MM.1S (cell line): ENCODE data around the gene PGA4.

Experiments used
- CTCF ChIP-seq: fragments of 300-600 bp; sonication (generic); IDR thresholded peaks from 2 replicates; pipeline ENCODE4 v1.5.1; 2016; ENCODE audit warnings: antibody characterized with exemption, low read length, mixed read lengths
- EZH2 ChIP-seq: fragments of 300-600 bp; sonication (generic); optimal IDR thresholded peaks from 2 replicates; pipeline ENCODE3; 2017; ENCODE audit warnings: low read depth, mild to moderate bottlenecking, antibody characterized with exemption, low read length, mixed read lengths
- EZH2phosphoT487 ChIP-seq: fragments of 300-600 bp; sonication (generic); IDR thresholded peaks from 2 replicates; pipeline ENCODE4 v1.6.1; 2018; ENCODE audit warnings: antibody characterized with exemption, low read length

GRCh38 chr11:61195719-61196118 lies 26.4 kb upstream of the PGA4 start:
- TF ChIP-seq CTCF (no peak), EZH2 (no peak), EZH2phosphoT487 (no peak)
